Astrocyte (in vitro differentiated cells and primary cell): ENCODE data around the gene GPC5. TPM values are rescaled to one million over a fixed set of nuclear protein-coding genes. Genes with fewer than 3 reads are reported as not detected.

Experiments
- DNase-seq: peaks from one replicate; pipeline ENCODE4 v3.0.0-alpha.2; 2010; ENCODE audit warnings: low read depth
- FAIRE-seq: peaks from 2 replicates; lab custom pipeline; 2011; peaks lifted over from hg19 to GRCh38; lab: Jason Lieb, UNC
- H2AFZ ChIP-seq: 2 replicates; pipeline ENCODE4 v1.6.0; 2012; ENCODE audit warnings: low read depth, low read length, inconsistent platforms
- H3K27ac ChIP-seq: 2 replicates; pipeline ENCODE4 v1.5.1; 2011; ENCODE audit warnings: low read depth, low read length, inconsistent platforms
- H3K27me3 ChIP-seq: 2 replicates; pipeline ENCODE4 v1.6.0; 2011; ENCODE audit warnings: low read length, inconsistent platforms; ENCODE audit not compliant: insufficient read depth
- H3K36me3 ChIP-seq: 2 replicates; pipeline ENCODE4 v1.5.1; 2011; ENCODE audit warnings: low read length, inconsistent platforms; ENCODE audit not compliant: insufficient read depth
- H3K4me1 ChIP-seq: 2 replicates; pipeline ENCODE4 v1.5.1; 2011; ENCODE audit warnings: low read length, inconsistent platforms; ENCODE audit not compliant: insufficient read depth
- H3K4me2 ChIP-seq: 2 replicates; pipeline ENCODE4 v1.6.0; 2012; ENCODE audit warnings: low read length, inconsistent platforms
- H3K4me3 ChIP-seq: 2 replicates; pipeline ENCODE4 v1.5.1; 2011; ENCODE audit warnings: low read depth, mild to moderate bottlenecking, low read length, inconsistent platforms; ENCODE audit not compliant: insufficient read depth
- H3K79me2 ChIP-seq: 2 replicates; pipeline ENCODE4 v1.6.0; 2012; ENCODE audit warnings: mild to moderate bottlenecking, low read length, inconsistent platforms; ENCODE audit not compliant: insufficient read depth
- H3K9ac ChIP-seq: 2 replicates; pipeline ENCODE4 v1.6.0; 2012; ENCODE audit warnings: mild to moderate bottlenecking, low read length, inconsistent platforms
- H3K9me3 ChIP-seq: 2 replicates; pipeline ENCODE4 v1.5.1; 2012; ENCODE audit warnings: low read depth, mild to moderate bottlenecking, low read length, inconsistent platforms; ENCODE audit not compliant: insufficient read depth
- H4K20me1 ChIP-seq: 2 replicates; pipeline ENCODE4 v1.6.0; 2012; ENCODE audit warnings: low read length, inconsistent platforms; ENCODE audit not compliant: insufficient read depth
- H3K27ac Mint-ChIP-seq: one replicate; pipeline ENCODE4 v1.8.0; 2021; ENCODE audit warnings: mild to moderate bottlenecking, mixed read lengths; ENCODE audit not compliant: unreplicated experiment
- H3K27me3 Mint-ChIP-seq: one replicate; pipeline ENCODE4 v1.8.0; 2021; ENCODE audit warnings: low read depth, mixed read lengths; ENCODE audit not compliant: unreplicated experiment
- H3K36me3 Mint-ChIP-seq: one replicate; pipeline ENCODE4 v1.8.0; 2021; ENCODE audit warnings: low read depth, mixed read lengths; ENCODE audit not compliant: unreplicated experiment
- H3K4me1 Mint-ChIP-seq: one replicate; pipeline ENCODE4 v1.8.0; 2021; ENCODE audit warnings: low read depth, mixed read lengths; ENCODE audit not compliant: unreplicated experiment
- H3K4me3 Mint-ChIP-seq: one replicate; pipeline ENCODE4 v1.8.0; 2021; ENCODE audit warnings: mild to moderate bottlenecking, moderate library complexity, mixed read lengths; ENCODE audit not compliant: unreplicated experiment
- H3K9me3 Mint-ChIP-seq: one replicate; pipeline ENCODE4 v1.8.0; 2021; ENCODE audit warnings: mild to moderate bottlenecking, mixed read lengths; ENCODE audit not compliant: unreplicated experiment
- CTCF ChIP-seq: IDR thresholded peaks from 2 replicates; pipeline ENCODE4 v1.5.1; 2011; ENCODE audit warnings: low read depth, mild to moderate bottlenecking, inconsistent platforms, low read length, moderate library complexity; ENCODE audit not compliant: insufficient read depth
- EZH2 ChIP-seq: IDR thresholded peaks from 2 replicates; pipeline ENCODE4 v1.6.1; 2012; ENCODE audit warnings: mild to moderate bottlenecking, low read length, inconsistent platforms; ENCODE audit not compliant: insufficient read depth
- total RNA-seq: library from RNA; stranded (reverse); gene quantifications from 2 replicates; pipeline ENCODE4 v1.2.1, GENCODE V29; 2021

The GPC5 gene
- total RNA-seq, 1 donor from 2014 or later, result 1.1 TPM

GRCh38 chr13:92414851-92415250 is 1016.4 kb downstream of the GPC5 start:
- TF ChIP-seq EZH2, result no peak
- TF ChIP-seq CTCF, result no peak

GRCh38 chr13:92415781-92416180 is 1017.4 kb downstream of the GPC5 start:
- H3K27ac Mint-ChIP-seq, result no peak overlapping the region
- H3K4me3 Mint-ChIP-seq, result no peak overlapping the region
- H3K36me3 Mint-ChIP-seq, result no peaks in the 10 kb centered on the region
- Histone ChIP-seq H2AFZ (no peak overlapping the region), H3K36me3 (no peaks in the 10 kb centered on the region), H3K4me1 (no peaks in the 10 kb centered on the region), H3K27ac (no peak overlapping the region), H3K9me3 (no peaks in the 10 kb centered on the region), H3K4me2 (no peak overlapping the region), H3K27me3 (no peaks in the 10 kb centered on the region), H3K79me2 (no peaks in the 10 kb centered on the region), H4K20me1 (no peaks in the 10 kb centered on the region), H3K4me3 (no peak overlapping the region), H3K9ac (no peak overlapping the region)
- H3K9me3 Mint-ChIP-seq, result peaks cover 4% of the 10 kb centered on the region
- DNase-seq, result no peak
- H3K27me3 Mint-ChIP-seq, result peaks cover 3% of the 10 kb centered on the region
- H3K4me1 Mint-ChIP-seq, result peaks cover 3% of the 10 kb centered on the region
- FAIRE-seq, result no peak
- TF ChIP-seq CTCF, result no peak
- TF ChIP-seq EZH2, result no peak

More at GRCh38 chr13:92414851-92415250, 1016.4 kb downstream of the GPC5 start:
- Histone ChIP-seq H3K36me3 (no peaks in the 10 kb centered on the region), H4K20me1 (no peaks in the 10 kb centered on the region), H3K79me2 (no peaks in the 10 kb centered on the region), H3K4me1 (no peaks in the 10 kb centered on the region), H3K27me3 (no peaks in the 10 kb centered on the region), H3K9me3 (no peaks in the 10 kb centered on the region), H2AFZ (no peak overlapping the region), H3K4me3 (no peak overlapping the region), H3K9ac (no peak overlapping the region), H3K4me2 (no peak overlapping the region), H3K27ac (no peak overlapping the region)
- Mint-ChIP-seq H3K4me1 (peaks cover 3% of the 10 kb centered on the region), H3K27me3 (peaks cover 3% of the 10 kb centered on the region), H3K36me3 (no peaks in the 10 kb centered on the region), H3K4me3 (no peak overlapping the region), H3K27ac (no peak overlapping the region), H3K9me3 (peaks cover 2% of the 10 kb centered on the region)
- FAIRE-seq (no peak), DNase-seq (no peak)

- H3K27me3 ChIP-seq, result no peaks in the 10 kb centered on the region
- Mint-ChIP-seq H3K36me3 (no peaks in the 10 kb centered on the region), H3K4me1 (peaks cover 3% of the 10 kb centered on the region), H3K27ac (no peak overlapping the region), H3K9me3 (peaks cover 4% of the 10 kb centered on the region), H3K4me3 (no peak overlapping the region), H3K27me3 (peaks cover 3% of the 10 kb centered on the region)
- H4K20me1 ChIP-seq, result no peaks in the 10 kb centered on the region
- H3K36me3 ChIP-seq, result no peaks in the 10 kb centered on the region
- no peaks in the 10 kb centered on the region for H3K4me1 ChIP-seq
- no peaks in the 10 kb centered on the region for H3K9me3 ChIP-seq
- no peak overlapping the region for H3K4me2 ChIP-seq
- H3K79me2 ChIP-seq, result no peaks in the 10 kb centered on the region
- no peak overlapping the region for H3K27ac ChIP-seq
- no peak overlapping the region for H2AFZ ChIP-seq
- no peak overlapping the region for H3K4me3 ChIP-seq
- no peak for FAIRE-seq
- TF ChIP-seq EZH2, result no peak
- no peak for TF ChIP-seq CTCF
- no peak for DNase-seq
- H3K9ac ChIP-seq, result no peak overlapping the region
Observed at GRCh38 chr13:92418818-92419412, 1020.5 kb downstream of the GPC5 start.
